HepG2 (cell line): Measurements from ENCODE around the gene DEDD2. TPM values are rescaled to one million over a fixed set of nuclear protein-coding genes. Genes with fewer than 3 reads are reported as not detected.

Source experiments
- ATAC-seq: fragments of 200-7000 bp; cut with Tn5 transposase; 3 replicates; pipeline ENCODE4 v1.9.1; 2020; ENCODE audit warnings: mild to moderate bottlenecking, moderate library complexity
- BruUV-seq: library from RNA; stranded (reverse); fragments of 400-500 nt; replicated peaks from 2 replicates; lab custom pipeline; 2021; lab: Mats Ljungman, UMichigan
- CTCF ChIA-PET: fragments of 300-600 bp; formaldehyde crosslinking; extraction: SDS; loops from one replicate; lab custom pipeline; 2021; ENCODE audit warnings: low total read pairs, inconsistent platforms, low intra/inter-chr PET ratio; lab: Yijun Ruan, JAX
- POLR2A ChIA-PET: fragments of 350-600 bp; sonication (Branson Sonifier 250); formaldehyde crosslinking; loops from one replicate; lab custom pipeline; 2020; ENCODE audit warnings: antibody characterized with exemption, inconsistent platforms; lab: Yijun Ruan, JAX
- DNase-seq: peaks from one replicate; pipeline ENCODE4 v3.0.0-alpha.2; 2015; ENCODE audit warnings: low spot score
- FAIRE-seq: peaks from 3 replicates; lab custom pipeline; 2011; peaks lifted over from hg19 to GRCh38; lab: Jason Lieb, UNC
- H2AFZ ChIP-seq: one replicate; pipeline ENCODE4 v1.6.1; 2011; ENCODE audit warnings: low read length, inconsistent platforms
- H3K27ac ChIP-seq: fragments of 300-600 bp; 3 replicates; pipeline ENCODE4 v1.8.0; 2011; ENCODE audit warnings: mixed run types, mild to moderate bottlenecking, mixed read lengths, low read length, inconsistent platforms; ENCODE audit not compliant: insufficient read depth; ENCODE audit errors: extremely low read length
- H3K27me3 ChIP-seq, 2 experiments: fragments of 200-600 bp in 1 of 2; 2 replicates in 1 of 2; 3 replicates in 1 of 2; pipeline versions ENCODE4 v1.6.0 to v1.8.0; 2011; ENCODE audit warnings: low read length in 2 of 2, mild to moderate bottlenecking in 2 of 2, moderate library complexity in 2 of 2, inconsistent platforms in 1 of 2; ENCODE audit not compliant: insufficient read depth in 2 of 2, control insufficient read depth in 1 of 2
- H3K36me3 ChIP-seq, 2 experiments: fragments of 200-600 bp in 1 of 2; replicated peaks in 1 of 2; 2 replicates in 1 of 2; 3 replicates in 1 of 2; pipeline versions ENCODE4 v1.5.1 to v1.8.0; 2011; ENCODE audit warnings: low read length in 2 of 2, inconsistent platforms in 1 of 2; ENCODE audit not compliant: insufficient read depth in 2 of 2, control insufficient read depth in 1 of 2
- H3K4me1 ChIP-seq: 2 replicates; pipeline ENCODE4 v1.5.1; 2012; ENCODE audit warnings: low read length, inconsistent platforms; ENCODE audit not compliant: insufficient read depth
- H3K4me2 ChIP-seq: 2 replicates; pipeline ENCODE4 v1.6.0; 2011; ENCODE audit warnings: low read depth, low read length, inconsistent platforms
- H3K4me3 ChIP-seq, 3 experiments: fragments of 200-600 bp in 1 of 3; sonication (generic), shearing (Covaris generic) in 1 of 3; replicated peaks in 1 of 3; 2 replicates each; pipeline ENCODE4 v1.5.1; 2011 to 2016; ENCODE audit warnings: low read length in 3 of 3, inconsistent platforms in 2 of 3, low read depth in 2 of 3, mild to moderate bottlenecking in 2 of 3, control low read depth in 1 of 3, mixed read lengths in 1 of 3; ENCODE audit not compliant: insufficient read depth in 1 of 3
- H3K79me2 ChIP-seq: one replicate; pipeline ENCODE4 v1.6.1; 2011; ENCODE audit warnings: low read length, inconsistent platforms; ENCODE audit not compliant: insufficient read depth
- H3K9ac ChIP-seq: 2 replicates; pipeline ENCODE4 v1.6.0; 2011; ENCODE audit warnings: mild to moderate bottlenecking, low read depth, low read length, inconsistent platforms; ENCODE audit not compliant: insufficient read depth
- H3K9me3 ChIP-seq: 2 replicates; pipeline ENCODE4 v1.5.1; 2012; ENCODE audit warnings: mild to moderate bottlenecking, low read length
- H4K20me1 ChIP-seq: 2 replicates; pipeline ENCODE4 v1.6.0; 2011; ENCODE audit warnings: inconsistent platforms, mild to moderate bottlenecking, low read length, moderate library complexity; ENCODE audit not compliant: insufficient read depth
- ELF1 ChIP-seq: sonication (generic); formaldehyde crosslinking; IDR thresholded peaks from 2 replicates; pipeline ENCODE4 v1.4.0; 2020; ENCODE audit warnings: missing genetic modification reagents
- ELF4 ChIP-seq: sonication (generic); formaldehyde crosslinking; IDR thresholded peaks from 2 replicates; pipeline ENCODE4 v1.5.0; 2020; ENCODE audit warnings: missing genetic modification reagents, mild to moderate bottlenecking, moderate library complexity, borderline replicate concordance
- FOXK1 ChIP-seq: sonication (generic); formaldehyde crosslinking; IDR thresholded peaks from 2 replicates; pipeline ENCODE4 v1.4.0; 2020; ENCODE audit warnings: low read depth, missing genetic modification reagents, borderline replicate concordance
- GATAD1 ChIP-seq: IDR thresholded peaks from 2 replicates; pipeline ENCODE4 v1.6.1; 2016; ENCODE audit warnings: missing genetic modification reagents, missing compliant biosample characterization
- HCFC1 ChIP-seq: fragments of 150-350 bp; IDR thresholded peaks from 2 replicates; pipeline ENCODE4 v1.6.1; 2014; ENCODE audit warnings: low read depth, low read length
- NONO ChIP-seq, 2 experiments: fragments of 450-650 bp in 1 of 2; sonication (generic) in 1 of 2; formaldehyde crosslinking in 1 of 2; IDR thresholded peaks in 1 of 2; conservative IDR thresholded peaks in 1 of 2; 2 replicates each; pipeline versions ENCODE4 v1.6.1 to v1.8.0; 2017 to 2022; ENCODE audit warnings: mild to moderate bottlenecking in 1 of 2, missing genetic modification reagents in 1 of 2, moderate library complexity in 1 of 2
- POLR2AphosphoS5 ChIP-seq: IDR thresholded peaks from 2 replicates; pipeline ENCODE4 v1.6.1; 2012; ENCODE audit warnings: low read depth, low read length
- RARG ChIP-seq: sonication (generic); formaldehyde crosslinking; IDR thresholded peaks from 2 replicates; pipeline ENCODE4 v1.4.0; 2020; ENCODE audit warnings: low read depth, mild to moderate bottlenecking, missing genetic modification reagents
- ZNF331 ChIP-seq: sonication (generic); formaldehyde crosslinking; IDR thresholded peaks from 2 replicates; pipeline ENCODE4 v1.4.0; 2020; ENCODE audit warnings: missing genetic modification reagents
- ZNF567 ChIP-seq: sonication (generic); formaldehyde crosslinking; IDR thresholded peaks from 2 replicates; pipeline ENCODE4 v1.8.1; 2023; ENCODE audit warnings: mild to moderate bottlenecking, missing genetic modification reagents, borderline replicate concordance
- ZNF598 ChIP-seq: sonication (generic); formaldehyde crosslinking; IDR thresholded peaks from 2 replicates; pipeline ENCODE4 v1.5.1; 2020; ENCODE audit warnings: mild to moderate bottlenecking, missing genetic modification reagents, borderline replicate concordance
- ZNF619 ChIP-seq: sonication (generic); formaldehyde crosslinking; IDR thresholded peaks from 2 replicates; pipeline ENCODE4 v1.4.0; 2020; ENCODE audit warnings: mild to moderate bottlenecking, missing genetic modification reagents
- ZNF879 ChIP-seq: sonication (generic); formaldehyde crosslinking; IDR thresholded peaks from 2 replicates; pipeline ENCODE4 v1.8.1; 2023; ENCODE audit warnings: missing genetic modification reagents
- WGBS: methylation state at CpG from one replicate; pipeline ENCODE4 v1.1.6; 2017; ENCODE audit warnings: low lambda C conversion rate; 5-methylcytosine and 5-hydroxymethylcytosine counted together
- in situ Hi-C: cut with HindIII; loops from 2 replicates; pipeline ENCODE4 v1.10.0; 2017; ENCODE audit warnings: low pct_unique_long_range_greater_than_20kb; ENCODE audit not compliant: extremely low pct_ligation_motif_present
- intact Hi-C: fragments of 100-400 bp; cut with micrococcal nuclease; formaldehyde crosslinking; loops from one replicate; pipeline ENCODE4 v1.10.0; 2022; ENCODE audit not compliant: unreplicated experiment
- polyA plus RNA-seq, 8 experiments: library from polyadenylated mRNA; depleted of rRNA in 3 of 8; stranded (reverse) in 7 of 8; unstranded in 1 of 8; fragments of >200 nt; fragmentation: Illumina TruSeq in 4 of 8; extraction: Trizol in 4 of 8; gene quantifications; 2 replicates each; pipeline versions ENCODE4 v1.2.1 to v1.2.3, GENCODE V29; 2011 to 2016; ENCODE audit warnings: low read depth in 4 of 8, missing spikeins in 1 of 8, mixed read lengths in 1 of 8; ENCODE audit not compliant: insufficient read depth in 1 of 8
- total RNA-seq, 5 experiments: library from RNA; depleted of rRNA; stranded (reverse); fragments of >200 nt; fragmentation: Illumina TruSeq; extraction: Trizol; gene quantifications; 2 replicates each; pipeline ENCODE4 v1.2.3, GENCODE V29; 2016; ENCODE audit warnings: low read depth in 1 of 5
- TF ChIP-seq, protein P1 (sequence below): sonication (generic); formaldehyde crosslinking; IDR thresholded peaks from 2 replicates; pipeline ENCODE4 v1.4.0; 2020; ENCODE audit warnings: missing genetic modification reagents, mild to moderate bottlenecking, borderline replicate concordance
- TF ChIP-seq, protein P2 (sequence below): IDR thresholded peaks from 2 replicates; pipeline ENCODE4 v1.6.1; 2016; ENCODE audit warnings: low read depth

DEDD2 gene
- total and polyA plus RNA-seq, 2 of the 13 experiments (the other 11 are each of a cell fraction or from before 2014, with no cell fraction given) = 19.2 to 24.7 TPM

GRCh38 chr19:42212886-42213285, 4.6 kb downstream of the DEDD2 start:
- Histone ChIP-seq H4K20me1 (peaks cover 23% of the 10 kb centered on the region), H3K4me2 (no peak overlapping the region), H3K4me1 (peaks cover 39% of the 10 kb centered on the region), H3K27ac (no peak overlapping the region), H2AFZ (no peak overlapping the region), H3K27me3 (no peaks in the 10 kb centered on the region; a peak in 1 of 5 replicates), H3K36me3 (peaks cover 23 to 49% of the 10 kb centered on the region in 2 experiments), H3K9me3 (no peaks in the 10 kb centered on the region), H3K79me2 (peaks cover 53% of the 10 kb centered on the region), H3K4me3 (no peak overlapping the region), H3K9ac (no peak overlapping the region)
- no peak for TF ChIP-seq FOXK1 (CRISPR knock-in tag)
- TF ChIP-seq, protein P1, sequence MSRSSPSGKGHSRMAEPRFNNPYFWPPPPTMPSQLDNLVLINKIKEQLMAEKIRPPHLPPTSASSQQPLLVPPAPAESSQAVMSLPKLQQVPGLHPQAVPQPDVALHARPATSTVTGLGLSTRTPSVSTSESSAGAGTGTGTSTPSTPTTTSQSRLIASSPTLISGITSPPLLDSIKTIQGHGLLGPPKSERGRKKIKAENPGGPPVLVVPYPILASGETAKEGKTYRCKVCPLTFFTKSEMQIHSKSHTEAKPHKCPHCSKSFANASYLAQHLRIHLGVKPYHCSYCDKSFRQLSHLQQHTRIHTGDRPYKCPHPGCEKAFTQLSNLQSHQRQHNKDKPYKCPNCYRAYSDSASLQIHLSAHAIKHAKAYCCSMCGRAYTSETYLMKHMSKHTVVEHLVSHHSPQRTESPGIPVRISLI (CRISPR knock-in tag) = no peak
- no peak for TF ChIP-seq ELF4 (CRISPR knock-in tag)
- TF ChIP-seq HCFC1 = no peak
- TF ChIP-seq RARG (CRISPR knock-in tag) = no peak
- TF ChIP-seq, protein P2, sequence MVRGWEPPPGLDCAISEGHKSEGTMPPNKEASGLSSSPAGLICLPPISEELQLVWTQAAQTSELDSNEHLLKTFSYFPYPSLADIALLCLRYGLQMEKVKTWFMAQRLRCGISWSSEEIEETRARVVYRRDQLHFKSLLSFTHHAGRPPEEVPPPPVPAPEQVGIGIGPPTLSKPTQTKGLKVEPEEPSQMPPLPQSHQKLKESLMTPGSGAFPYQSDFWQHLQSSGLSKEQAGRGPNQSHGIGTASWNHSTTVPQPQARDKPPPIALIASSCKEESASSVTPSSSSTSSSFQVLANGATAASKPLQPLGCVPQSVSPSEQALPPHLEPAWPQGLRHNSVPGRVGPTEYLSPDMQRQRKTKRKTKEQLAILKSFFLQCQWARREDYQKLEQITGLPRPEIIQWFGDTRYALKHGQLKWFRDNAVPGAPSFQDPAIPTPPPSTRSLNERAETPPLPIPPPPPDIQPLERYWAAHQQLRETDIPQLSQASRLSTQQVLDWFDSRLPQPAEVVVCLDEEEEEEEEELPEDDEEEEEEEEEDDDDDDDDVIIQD = no peak
- no peak for TF ChIP-seq POLR2AphosphoS5
- TF ChIP-seq ELF1 (CRISPR knock-in tag) = no peak
- TF ChIP-seq ZNF879 = no peak
- no peak for TF ChIP-seq ZNF598
- TF ChIP-seq NONO (IDR thresholded peaks at IDR 0.05) = no peak
- no peak for TF ChIP-seq NONO (CRISPR knock-in tag; conservative IDR thresholded peaks at IDR 0.05)
- TF ChIP-seq ZNF331 (CRISPR knock-in tag) = no peak
- no peak for TF ChIP-seq ZNF619 (CRISPR knock-in tag)
- TF ChIP-seq GATAD1 = no peak
- no peak for TF ChIP-seq ZNF567
- intact Hi-C loops (no loop called here), in situ Hi-C loops (no loop called here)
- ChIA-PET CTCF (no interaction called here), POLR2A (no interaction called here)
- no peak for FAIRE-seq
- BruUV-seq = no TSS peak
- WGBS = 89% methylated on average over 1 of the region's 1 CpG
- no peak for ATAC-seq
- no peak for DNase-seq
